Activated naive CD4-positive, alpha-beta T cell treated with anti-CD3 and anti-CD28 coated beads, Interleukin-2, amount 50 U/mL, for 16 hours (primary cell): ENCODE results near the gene APOO.
A peak's percentile ranks its signal among the peaks of the same experiment; 100 is the strongest.

Source experiments
- DNase-seq: peaks from one replicate; pipeline ENCODE4 v3.0.0-alpha.2; 2020

The APOO gene

GRCh38 chrX:23907498-23908218 is at the start of gene APOO, which contains the start of gene CXorf58:
Gene APOO (minus strand): TSS chrX:23907938. CDS start chrX:23907702, 236 bp downstream.
Gene CXorf58 (plus strand): TSS chrX:23908006. CDS start chrX:23910303, 2,297 bp downstream.
- peak; percentile 91 for DNase-seq

- DNase-seq, result no peak
These were observed 46.7 kb upstream of the APOO start for GRCh38 chrX:23954396-23954795.

- no peak for DNase-seq
These were observed 46.2 kb upstream of the APOO start for GRCh38 chrX:23953908-23954269.

- DNase-seq, result peak; percentile 16
These were observed 45.5 kb upstream of the APOO start for GRCh38 chrX:23952984-23953907.

GRCh38 chrX:23952391-23952790 is 44.7 kb upstream of the APOO start:
- no peak for DNase-seq

GRCh38 chrX:23945206-23945605 is 37.5 kb upstream of the APOO start:
- DNase-seq, result no peak

- no peak for DNase-seq
These were observed 36.5 kb upstream of the APOO start for GRCh38 chrX:23944234-23944633.

- DNase-seq, result no peak
These were observed 31.5 kb upstream of the APOO start for GRCh38 chrX:23939203-23939602.

GRCh38 chrX:23938690-23939089 is 31.0 kb upstream of the APOO start:
- no peak for DNase-seq

GRCh38 chrX:23937100-23937499 is 29.4 kb upstream of the APOO start:
- DNase-seq, result no peak

- DNase-seq, result no peak
These were observed 28.4 kb upstream of the APOO start for GRCh38 chrX:23936180-23936579.

- DNase-seq, result no peak
These were observed 27.4 kb upstream of the APOO start for GRCh38 chrX:23935106-23935505.

- no peak for DNase-seq
These were observed 24.3 kb upstream of the APOO start for GRCh38 chrX:23932046-23932445.

GRCh38 chrX:23930894-23931604 is 23.3 kb upstream of the APOO start:
- DNase-seq, result no peak

- no peak for DNase-seq
These were observed 18.3 kb upstream of the APOO start for GRCh38 chrX:23926015-23926414.

GRCh38 chrX:23919706-23920320 is 12.1 kb upstream of the APOO start:
- no peak for DNase-seq

- no peak for DNase-seq
These were observed 11.4 kb upstream of the APOO start for GRCh38 chrX:23919148-23919547.

GRCh38 chrX:23911126-23911835 is 3.5 kb upstream of the APOO start:
- DNase-seq, result no peak

- DNase-seq, result no peak
These were observed 674 bp upstream of the APOO start for GRCh38 chrX:23908219-23909004.

- DNase-seq, result no peak
These were observed 634 bp downstream of the APOO start for GRCh38 chrX:23907111-23907497.

- DNase-seq, result no peak
These were observed 3.6 kb downstream of the APOO start for GRCh38 chrX:23904096-23904495.
